HepG2 (cell line): ENCODE measurements around the gene ASTN2. TPM values are rescaled to one million over a fixed set of nuclear protein-coding genes. Genes with fewer than 3 reads are reported as not detected.

ENCODE experiments used
- ATAC-seq: fragments of 200-7000 bp; cut with Tn5 transposase; 3 replicates; pipeline ENCODE4 v1.9.1; 2020; ENCODE audit warnings: mild to moderate bottlenecking, moderate library complexity
- BruUV-seq: library from RNA; stranded (reverse); fragments of 400-500 nt; replicated peaks from 2 replicates; lab custom pipeline; 2021; lab: Mats Ljungman, UMichigan
- CTCF ChIA-PET: fragments of 300-600 bp; formaldehyde crosslinking; extraction: SDS; loops from one replicate; lab custom pipeline; 2021; ENCODE audit warnings: low total read pairs, inconsistent platforms, low intra/inter-chr PET ratio; lab: Yijun Ruan, JAX
- POLR2A ChIA-PET: fragments of 350-600 bp; sonication (Branson Sonifier 250); formaldehyde crosslinking; loops from one replicate; lab custom pipeline; 2020; ENCODE audit warnings: antibody characterized with exemption, inconsistent platforms; lab: Yijun Ruan, JAX
- DNase-seq: peaks from one replicate; pipeline ENCODE4 v3.0.0-alpha.2; 2015; ENCODE audit warnings: low spot score
- FAIRE-seq: peaks from 3 replicates; lab custom pipeline; 2011; peaks lifted over from hg19 to GRCh38; lab: Jason Lieb, UNC
- H2AFZ ChIP-seq: one replicate; pipeline ENCODE4 v1.6.1; 2011; ENCODE audit warnings: low read length, inconsistent platforms
- H3K27ac ChIP-seq: fragments of 300-600 bp; 3 replicates; pipeline ENCODE4 v1.8.0; 2011; ENCODE audit warnings: mixed run types, mild to moderate bottlenecking, mixed read lengths, low read length, inconsistent platforms; ENCODE audit not compliant: insufficient read depth; ENCODE audit errors: extremely low read length
- H3K27me3 ChIP-seq, 2 experiments: fragments of 200-600 bp in 1 of 2; 2 replicates in 1 of 2; 3 replicates in 1 of 2; pipeline versions ENCODE4 v1.6.0 to v1.8.0; 2011; ENCODE audit warnings: low read length in 2 of 2, mild to moderate bottlenecking in 2 of 2, moderate library complexity in 2 of 2, inconsistent platforms in 1 of 2; ENCODE audit not compliant: insufficient read depth in 2 of 2, control insufficient read depth in 1 of 2
- H3K36me3 ChIP-seq, 2 experiments: fragments of 200-600 bp in 1 of 2; replicated peaks in 1 of 2; 2 replicates in 1 of 2; 3 replicates in 1 of 2; pipeline versions ENCODE4 v1.5.1 to v1.8.0; 2011; ENCODE audit warnings: low read length in 2 of 2, inconsistent platforms in 1 of 2; ENCODE audit not compliant: insufficient read depth in 2 of 2, control insufficient read depth in 1 of 2
- H3K4me1 ChIP-seq: 2 replicates; pipeline ENCODE4 v1.5.1; 2012; ENCODE audit warnings: low read length, inconsistent platforms; ENCODE audit not compliant: insufficient read depth
- H3K4me2 ChIP-seq: 2 replicates; pipeline ENCODE4 v1.6.0; 2011; ENCODE audit warnings: low read depth, low read length, inconsistent platforms
- H3K4me3 ChIP-seq, 3 experiments: fragments of 200-600 bp in 1 of 3; sonication (generic), shearing (Covaris generic) in 1 of 3; replicated peaks in 1 of 3; 2 replicates each; pipeline ENCODE4 v1.5.1; 2011 to 2016; ENCODE audit warnings: low read length in 3 of 3, inconsistent platforms in 2 of 3, low read depth in 2 of 3, mild to moderate bottlenecking in 2 of 3, control low read depth in 1 of 3, mixed read lengths in 1 of 3; ENCODE audit not compliant: insufficient read depth in 1 of 3
- H3K79me2 ChIP-seq: one replicate; pipeline ENCODE4 v1.6.1; 2011; ENCODE audit warnings: low read length, inconsistent platforms; ENCODE audit not compliant: insufficient read depth
- H3K9ac ChIP-seq: 2 replicates; pipeline ENCODE4 v1.6.0; 2011; ENCODE audit warnings: mild to moderate bottlenecking, low read depth, low read length, inconsistent platforms; ENCODE audit not compliant: insufficient read depth
- H3K9me3 ChIP-seq: 2 replicates; pipeline ENCODE4 v1.5.1; 2012; ENCODE audit warnings: mild to moderate bottlenecking, low read length
- H4K20me1 ChIP-seq: 2 replicates; pipeline ENCODE4 v1.6.0; 2011; ENCODE audit warnings: inconsistent platforms, mild to moderate bottlenecking, low read length, moderate library complexity; ENCODE audit not compliant: insufficient read depth
- IRF2 ChIP-seq: IDR thresholded peaks from 2 replicates; pipeline ENCODE4 v1.6.1; 2018; ENCODE audit warnings: missing genetic modification reagents, missing compliant biosample characterization
- KLF11 ChIP-seq: IDR thresholded peaks from 2 replicates; pipeline ENCODE4 v1.6.1; 2016; ENCODE audit warnings: missing compliant biosample characterization
- MTF2 ChIP-seq: sonication (generic); formaldehyde crosslinking; IDR thresholded peaks from 2 replicates; pipeline ENCODE4 v1.5.0; 2020; ENCODE audit warnings: missing genetic modification reagents, borderline replicate concordance
- NFATC3 ChIP-seq: sonication (generic); formaldehyde crosslinking; IDR thresholded peaks from 2 replicates; pipeline ENCODE4 v1.5.1; 2020; ENCODE audit warnings: mild to moderate bottlenecking, missing genetic modification reagents
- NFYC ChIP-seq: IDR thresholded peaks from 2 replicates; pipeline ENCODE4 v1.6.1; 2016; ENCODE audit warnings: missing genetic modification reagents, missing compliant biosample characterization
- ZMYM4 ChIP-seq: sonication (generic); formaldehyde crosslinking; IDR thresholded peaks from 2 replicates; pipeline ENCODE4 v1.8.1; 2023; ENCODE audit warnings: mild to moderate bottlenecking, missing genetic modification reagents
- ZNF20 ChIP-seq: sonication (generic); formaldehyde crosslinking; IDR thresholded peaks from 2 replicates; pipeline ENCODE4 v1.4.0; 2020; ENCODE audit warnings: mild to moderate bottlenecking, moderate library complexity, missing genetic modification reagents
- ZNF34 ChIP-seq: sonication (generic); formaldehyde crosslinking; IDR thresholded peaks from 2 replicates; pipeline ENCODE4 v1.4.0; 2020; ENCODE audit warnings: mild to moderate bottlenecking, missing genetic modification reagents, borderline replicate concordance
- ZNF619 ChIP-seq: sonication (generic); formaldehyde crosslinking; IDR thresholded peaks from 2 replicates; pipeline ENCODE4 v1.4.0; 2020; ENCODE audit warnings: mild to moderate bottlenecking, missing genetic modification reagents
- ZNF839 ChIP-seq: sonication (generic); formaldehyde crosslinking; IDR thresholded peaks from 2 replicates; pipeline ENCODE4 v1.4.0; 2020; ENCODE audit warnings: missing genetic modification reagents, mild to moderate bottlenecking, borderline replicate concordance
- WGBS: methylation state at CpG from one replicate; pipeline ENCODE4 v1.1.6; 2017; ENCODE audit warnings: low lambda C conversion rate; 5-methylcytosine and 5-hydroxymethylcytosine counted together
- in situ Hi-C: cut with HindIII; loops from 2 replicates; pipeline ENCODE4 v1.10.0; 2017; ENCODE audit warnings: low pct_unique_long_range_greater_than_20kb; ENCODE audit not compliant: extremely low pct_ligation_motif_present
- intact Hi-C: fragments of 100-400 bp; cut with micrococcal nuclease; formaldehyde crosslinking; loops from one replicate; pipeline ENCODE4 v1.10.0; 2022; ENCODE audit not compliant: unreplicated experiment
- polyA plus RNA-seq, 8 experiments: library from polyadenylated mRNA; depleted of rRNA in 3 of 8; stranded (reverse) in 7 of 8; unstranded in 1 of 8; fragments of >200 nt; fragmentation: Illumina TruSeq in 4 of 8; extraction: Trizol in 4 of 8; gene quantifications; 2 replicates each; pipeline versions ENCODE4 v1.2.1 to v1.2.3, GENCODE V29; 2011 to 2016; ENCODE audit warnings: low read depth in 4 of 8, missing spikeins in 1 of 8, mixed read lengths in 1 of 8; ENCODE audit not compliant: insufficient read depth in 1 of 8
- total RNA-seq, 5 experiments: library from RNA; depleted of rRNA; stranded (reverse); fragments of >200 nt; fragmentation: Illumina TruSeq; extraction: Trizol; gene quantifications; 2 replicates each; pipeline ENCODE4 v1.2.3, GENCODE V29; 2016; ENCODE audit warnings: low read depth in 1 of 5
- TF ChIP-seq, protein P1 (sequence below): sonication (generic); formaldehyde crosslinking; IDR thresholded peaks from 2 replicates; pipeline ENCODE4 v1.4.0; 2020; ENCODE audit warnings: missing genetic modification reagents, borderline replicate concordance
- TF ChIP-seq, protein P2 (sequence below): sonication (generic); formaldehyde crosslinking; IDR thresholded peaks from 2 replicates; pipeline ENCODE4 v1.4.0; 2020; ENCODE audit warnings: mild to moderate bottlenecking, low read depth, missing genetic modification reagents
- TF ChIP-seq, protein P3 (sequence below): sonication (generic); formaldehyde crosslinking; IDR thresholded peaks from 2 replicates; pipeline ENCODE4 v1.4.0; 2020; ENCODE audit warnings: mild to moderate bottlenecking, missing genetic modification reagents

ASTN2 gene
- total and polyA plus RNA-seq, 2 of the 13 experiments (the other 11 are each of a cell fraction or from before 2014, with no cell fraction given) = 5.2 to 13.5 TPM

DNA sequence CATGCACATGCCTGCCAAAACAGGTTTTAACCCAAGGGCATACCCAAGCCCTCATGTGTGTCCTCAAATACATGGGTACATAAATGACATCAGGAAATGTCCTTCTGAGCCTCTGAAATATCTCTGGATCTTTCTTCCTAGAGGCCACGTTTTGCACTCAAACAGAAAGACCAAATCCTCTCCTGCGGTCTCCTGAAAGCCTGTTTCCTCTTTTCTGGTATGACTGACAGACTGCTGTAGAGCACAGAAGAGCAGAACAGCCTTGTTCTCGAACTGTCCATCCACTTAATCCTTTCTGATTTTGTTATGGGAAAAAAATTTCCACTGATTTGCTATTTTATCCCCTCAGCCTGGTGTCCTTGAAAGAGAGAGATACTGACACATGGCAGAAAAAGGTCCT lies 107.2 kb downstream of the ASTN2 start:
- Histone ChIP-seq H3K9ac (no peak overlapping the region), H4K20me1 (no peaks in the 10 kb centered on the region), H2AFZ (no peak overlapping the region), H3K9me3 (no peaks in the 10 kb centered on the region), H3K36me3 (no peaks in the 10 kb centered on the region), H3K79me2 (no peaks in the 10 kb centered on the region), H3K4me1 (no peaks in the 10 kb centered on the region), H3K27me3 (no peaks in the 10 kb centered on the region; a peak in 1 of 5 replicates), H3K27ac (no peak overlapping the region), H3K4me3 (no peak overlapping the region), H3K4me2 (no peak overlapping the region)
- no TSS peak for BruUV-seq
- FAIRE-seq = no peak
- 2% methylated on average over 3 of the region's 3 CpGs for WGBS
- in situ Hi-C loops (no loop called here), intact Hi-C loops (no loop called here)
- TF ChIP-seq MTF2 (no peak), ZNF619 (no peak), IRF2 (no peak), ZNF20 (no peak), ZNF34 (no peak), KLF11 (CRISPR knock-in tag) (no peak), ZNF839 (CRISPR knock-in tag) (no peak), NFATC3 (CRISPR knock-in tag) (no peak), ZMYM4 (CRISPR knock-in tag) (no peak), NFYC (CRISPR knock-in tag) (no peak)
- TF ChIP-seq, protein P1, sequence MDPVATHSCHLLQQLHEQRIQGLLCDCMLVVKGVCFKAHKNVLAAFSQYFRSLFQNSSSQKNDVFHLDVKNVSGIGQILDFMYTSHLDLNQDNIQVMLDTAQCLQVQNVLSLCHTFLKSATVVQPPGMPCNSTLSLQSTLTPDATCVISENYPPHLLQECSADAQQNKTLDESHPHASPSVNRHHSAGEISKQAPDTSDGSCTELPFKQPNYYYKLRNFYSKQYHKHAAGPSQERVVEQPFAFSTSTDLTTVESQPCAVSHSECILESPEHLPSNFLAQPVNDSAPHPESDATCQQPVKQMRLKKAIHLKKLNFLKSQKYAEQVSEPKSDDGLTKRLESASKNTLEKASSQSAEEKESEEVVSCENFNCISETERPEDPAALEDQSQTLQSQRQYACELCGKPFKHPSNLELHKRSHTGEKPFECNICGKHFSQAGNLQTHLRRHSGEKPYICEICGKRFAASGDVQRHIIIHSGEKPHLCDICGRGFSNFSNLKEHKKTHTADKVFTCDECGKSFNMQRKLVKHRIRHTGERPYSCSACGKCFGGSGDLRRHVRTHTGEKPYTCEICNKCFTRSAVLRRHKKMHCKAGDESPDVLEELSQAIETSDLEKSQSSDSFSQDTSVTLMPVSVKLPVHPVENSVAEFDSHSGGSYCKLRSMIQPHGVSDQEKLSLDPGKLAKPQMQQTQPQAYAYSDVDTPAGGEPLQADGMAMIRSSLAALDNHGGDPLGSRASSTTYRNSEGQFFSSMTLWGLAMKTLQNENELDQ (CRISPR knock-in tag) = no peak
- TF ChIP-seq, protein P2, sequence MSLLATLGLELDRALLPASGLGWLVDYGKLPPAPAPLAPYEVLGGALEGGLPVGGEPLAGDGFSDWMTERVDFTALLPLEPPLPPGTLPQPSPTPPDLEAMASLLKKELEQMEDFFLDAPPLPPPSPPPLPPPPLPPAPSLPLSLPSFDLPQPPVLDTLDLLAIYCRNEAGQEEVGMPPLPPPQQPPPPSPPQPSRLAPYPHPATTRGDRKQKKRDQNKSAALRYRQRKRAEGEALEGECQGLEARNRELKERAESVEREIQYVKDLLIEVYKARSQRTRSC (CRISPR knock-in tag) = no peak
- TF ChIP-seq, protein P3, sequence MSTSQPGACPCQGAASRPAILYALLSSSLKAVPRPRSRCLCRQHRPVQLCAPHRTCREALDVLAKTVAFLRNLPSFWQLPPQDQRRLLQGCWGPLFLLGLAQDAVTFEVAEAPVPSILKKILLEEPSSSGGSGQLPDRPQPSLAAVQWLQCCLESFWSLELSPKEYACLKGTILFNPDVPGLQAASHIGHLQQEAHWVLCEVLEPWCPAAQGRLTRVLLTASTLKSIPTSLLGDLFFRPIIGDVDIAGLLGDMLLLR (CRISPR knock-in tag) = no peak
- CTCF ChIA-PET = no interaction called here
- POLR2A ChIA-PET = no interaction called here
- no peak for DNase-seq
- ATAC-seq = no peak
